Left lung (tissue), 14 donors: ENCODE results near the gene NLRP8. TPM values are rescaled to one million over a fixed set of nuclear protein-coding genes. Genes with fewer than 3 reads are reported as not detected.

ENCODE experiments used
- ATAC-seq: fragments of 200-7000 bp; cut with Tn5 transposase; one replicate; pipeline ENCODE4 v1.9.1; 2020; ENCODE audit warnings: moderate library complexity
- DNase-seq, 4 donors: peaks; one replicate each; pipeline ENCODE4 v3.0.0-alpha.2; 2013 to 2020
- H3K27ac ChIP-seq, 2 donors: fragments of 200-600 bp; sonication (generic) in 1 of 2; one replicate each; pipeline versions ENCODE4 v1.5.0 to v1.8.0; 2020 to 2021
- H3K27me3 ChIP-seq, 2 donors: fragments of 200-600 bp; sonication (generic) in 1 of 2; one replicate each; pipeline versions ENCODE4 v1.5.0 to v1.8.0; 2020 to 2021
- H3K36me3 ChIP-seq, 2 donors: fragments of 200-600 bp; sonication (generic) in 1 of 2; one replicate each; pipeline versions ENCODE4 v1.5.0 to v1.8.0; 2020 to 2021
- H3K4me1 ChIP-seq, 2 donors: fragments of 200-600 bp; one replicate each; pipeline ENCODE4 v1.8.0; 2021
- H3K4me3 ChIP-seq, 2 donors: fragments of 200-600 bp; sonication (generic) in 1 of 2; one replicate each; pipeline versions ENCODE4 v1.5.0 to v1.8.0; 2020 to 2021; ENCODE audit warnings: mild to moderate bottlenecking in 1 of 2
- H3K9me3 ChIP-seq, 2 donors: fragments of 200-600 bp; sonication (generic) in 1 of 2; one replicate each; pipeline versions ENCODE4 v1.5.0 to v1.8.0; 2020 to 2021
- intact Hi-C, 2 donors: fragments of 100-400 bp; cut with DNase I; formaldehyde crosslinking; loops; one replicate each; pipeline versions ENCODE4 v1.11.2 to v1.14.2; 2022
- long read RNA-seq, 12 donors: library from polyadenylated mRNA in 2 of 12; unstranded in 2 of 12; transcript quantifications; one replicate each; pipeline ENCODE4 v2.0.0 and lab custom pipeline, GENCODE V29; 2019 to 2026
- polyA plus RNA-seq, 6 donors: library from polyadenylated mRNA; unstranded; fragments of 120-200 nt; gene quantifications; one replicate each; pipeline ENCODE4 v1.2.1, GENCODE V29; 2013; ENCODE audit not compliant: insufficient read length in 6 of 6
- total RNA-seq, 2 donors: library from RNA; stranded (reverse); fragmentation: NEBNext Ultra II Directional; extraction: Animal tissue kit (Norgen Biotek cat#: 25700); gene quantifications; one replicate each; pipeline ENCODE4 v1.2.1, GENCODE V29; 2021
- TF ChIP-seq, protein P1 (sequence below), 2 donors: fragments of 200-600 bp; sonication (generic) in 1 of 2; IDR thresholded peaks; one replicate each; pipeline versions ENCODE4 v1.5.0 to v1.8.0; 2021; ENCODE audit warnings: antibody characterized with exemption in 2 of 2
- donor health status: DM: no; HTN: yes; CAD: no.
- donor health status: DM: no; HTN: no; CAD: no.

Gene NLRP8
- total RNA-seq (not detected), polyA plus RNA-seq (under 1 TPM in 1 of 6 donors, not detected in 5; 0.04 TPM)
- long read RNA-seq, donor 1, result 0 reads
- long read RNA-seq, donor 2, result 0 reads
- long read RNA-seq, donor 3, result 0 reads
- long read RNA-seq, donor 4, result 0 reads
- long read RNA-seq, donor 5, result 0 reads
- long read RNA-seq, donor 6, result 0 reads
- long read RNA-seq, donor 7, result 0 reads
- long read RNA-seq, donor 8, result 0 reads
- long read RNA-seq, donor 9, result 0 reads
- long read RNA-seq, donor 10, result 0 reads
- long read RNA-seq, donor 11, result 0 reads
- long read RNA-seq, donor 12, result 0 reads

DNA sequence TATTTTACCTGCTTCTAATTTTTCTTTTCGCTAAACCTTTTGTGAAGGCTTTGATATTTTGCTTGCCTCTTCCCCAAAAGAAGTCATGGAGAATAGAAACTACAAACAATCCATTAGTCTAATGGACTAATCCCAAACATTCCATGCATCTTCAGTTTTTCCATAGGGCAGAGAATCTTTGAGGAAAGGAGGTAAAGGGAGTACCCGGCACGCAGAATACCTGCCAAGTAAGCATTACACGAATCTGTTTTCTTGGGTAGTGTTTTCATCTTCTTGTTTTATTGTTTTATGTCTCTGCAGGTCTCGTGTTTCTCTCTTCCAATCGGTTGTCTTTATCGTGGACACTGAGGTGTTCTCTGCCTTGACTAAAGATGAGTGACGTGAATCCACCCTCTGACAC lies at the start of gene NLRP8:
Gene NLRP8 (plus strand): TSS at position 301 of the 400 bp plus-strand sequence.
- ATAC-seq (no peak), DNase-seq (no peak)
- Histone ChIP-seq H3K4me1 (no peaks in the 10 kb centered on the region), H3K27me3 (peaks cover 0 to 5% of the 10 kb centered on the region in 2 donors), H3K27ac (no peak within 1 kb of the TSS), H3K9me3 (peaks cover 0 to 19% of the 10 kb centered on the region in 2 donors), H3K4me3 (no peak within 1 kb of the TSS), H3K36me3 (no peaks in the 10 kb centered on the region)
- intact Hi-C loops, result no loop called here
- TF ChIP-seq, protein P1, sequence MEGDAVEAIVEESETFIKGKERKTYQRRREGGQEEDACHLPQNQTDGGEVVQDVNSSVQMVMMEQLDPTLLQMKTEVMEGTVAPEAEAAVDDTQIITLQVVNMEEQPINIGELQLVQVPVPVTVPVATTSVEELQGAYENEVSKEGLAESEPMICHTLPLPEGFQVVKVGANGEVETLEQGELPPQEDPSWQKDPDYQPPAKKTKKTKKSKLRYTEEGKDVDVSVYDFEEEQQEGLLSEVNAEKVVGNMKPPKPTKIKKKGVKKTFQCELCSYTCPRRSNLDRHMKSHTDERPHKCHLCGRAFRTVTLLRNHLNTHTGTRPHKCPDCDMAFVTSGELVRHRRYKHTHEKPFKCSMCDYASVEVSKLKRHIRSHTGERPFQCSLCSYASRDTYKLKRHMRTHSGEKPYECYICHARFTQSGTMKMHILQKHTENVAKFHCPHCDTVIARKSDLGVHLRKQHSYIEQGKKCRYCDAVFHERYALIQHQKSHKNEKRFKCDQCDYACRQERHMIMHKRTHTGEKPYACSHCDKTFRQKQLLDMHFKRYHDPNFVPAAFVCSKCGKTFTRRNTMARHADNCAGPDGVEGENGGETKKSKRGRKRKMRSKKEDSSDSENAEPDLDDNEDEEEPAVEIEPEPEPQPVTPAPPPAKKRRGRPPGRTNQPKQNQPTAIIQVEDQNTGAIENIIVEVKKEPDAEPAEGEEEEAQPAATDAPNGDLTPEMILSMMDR (IDR thresholded peaks at IDR 0.05), result no peak

DNA sequence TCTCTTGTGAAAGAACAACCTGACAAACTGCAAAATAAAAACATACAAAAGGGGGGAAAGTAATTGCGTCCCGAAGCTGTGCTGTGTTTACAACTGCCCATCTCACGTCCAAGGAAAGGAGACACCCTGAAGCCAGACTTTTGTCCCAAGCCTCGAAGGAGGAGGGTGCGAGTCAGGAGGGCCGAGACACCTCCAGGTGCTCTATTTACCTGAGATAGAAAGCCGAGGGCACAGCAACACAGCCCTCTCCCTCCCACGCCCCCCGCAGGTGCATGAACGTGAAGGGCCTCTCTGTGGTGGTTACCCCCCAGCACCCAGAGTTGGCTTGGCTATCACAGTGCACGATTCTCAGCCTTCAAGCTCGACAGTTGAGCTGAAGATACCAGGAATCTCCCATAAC lies 48.7 kb upstream of the NLRP8 start:
- intact Hi-C loops, result no loop called here
- ATAC-seq (no peak), DNase-seq (no peak)
- TF ChIP-seq, protein P1 (IDR thresholded peaks at IDR 0.05), result no peak
- Histone ChIP-seq H3K36me3 (no peaks in the 10 kb centered on the region), H3K27me3 (peaks cover 0 to 7% of the 10 kb centered on the region in 2 donors), H3K4me1 (no peaks in the 10 kb centered on the region), H3K9me3 (peaks cover 0 to 7% of the 10 kb centered on the region in 2 donors), H3K27ac (no peak overlapping the region), H3K4me3 (no peak overlapping the region)

DNA sequence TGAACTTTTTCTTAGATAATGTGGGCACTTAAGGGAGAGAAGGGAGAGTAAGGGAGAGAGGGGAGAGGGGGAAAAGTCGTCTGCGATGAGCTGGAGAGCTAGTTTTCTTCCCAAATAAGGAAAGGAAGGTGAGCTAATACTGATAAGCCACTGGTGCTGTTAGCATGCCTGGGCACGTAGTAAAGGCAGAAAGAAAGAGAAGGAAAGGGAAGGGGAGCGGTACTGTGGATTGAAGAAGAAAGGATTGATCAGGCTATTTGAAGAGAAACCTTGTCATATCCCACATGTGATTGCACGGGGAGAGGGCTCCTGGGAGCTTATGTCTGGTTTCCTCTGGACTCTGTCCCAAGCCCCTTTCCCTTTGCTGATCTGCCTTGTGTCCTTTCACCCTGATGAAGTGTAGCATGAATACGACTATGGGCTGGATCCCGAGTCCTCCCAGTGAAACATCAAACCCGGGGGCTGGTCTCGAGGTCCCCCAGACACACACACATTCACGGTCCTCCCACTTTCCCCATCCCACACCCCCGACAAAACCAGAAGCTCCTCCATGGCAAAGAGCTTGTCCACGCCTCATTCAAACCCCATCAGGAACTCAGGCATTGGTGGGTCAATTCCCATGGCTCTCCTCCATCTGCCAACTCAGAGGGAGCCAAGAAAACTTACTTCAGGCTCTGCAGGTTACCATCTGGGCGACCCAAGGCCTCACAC lies 46.1 kb upstream of the NLRP8 start:
- Histone ChIP-seq H3K4me1 (no peaks in the 10 kb centered on the region), H3K4me3 (no peak overlapping the region), H3K27me3 (no peaks in the 10 kb centered on the region), H3K36me3 (no peaks in the 10 kb centered on the region), H3K27ac (no peak overlapping the region), H3K9me3 (peaks cover 0 to 3% of the 10 kb centered on the region in 2 donors)
- no peak for ATAC-seq
- TF ChIP-seq, protein P1 (IDR thresholded peaks at IDR 0.05), result no peak
- intact Hi-C loops, result no loop called here
- no peak for DNase-seq

DNA sequence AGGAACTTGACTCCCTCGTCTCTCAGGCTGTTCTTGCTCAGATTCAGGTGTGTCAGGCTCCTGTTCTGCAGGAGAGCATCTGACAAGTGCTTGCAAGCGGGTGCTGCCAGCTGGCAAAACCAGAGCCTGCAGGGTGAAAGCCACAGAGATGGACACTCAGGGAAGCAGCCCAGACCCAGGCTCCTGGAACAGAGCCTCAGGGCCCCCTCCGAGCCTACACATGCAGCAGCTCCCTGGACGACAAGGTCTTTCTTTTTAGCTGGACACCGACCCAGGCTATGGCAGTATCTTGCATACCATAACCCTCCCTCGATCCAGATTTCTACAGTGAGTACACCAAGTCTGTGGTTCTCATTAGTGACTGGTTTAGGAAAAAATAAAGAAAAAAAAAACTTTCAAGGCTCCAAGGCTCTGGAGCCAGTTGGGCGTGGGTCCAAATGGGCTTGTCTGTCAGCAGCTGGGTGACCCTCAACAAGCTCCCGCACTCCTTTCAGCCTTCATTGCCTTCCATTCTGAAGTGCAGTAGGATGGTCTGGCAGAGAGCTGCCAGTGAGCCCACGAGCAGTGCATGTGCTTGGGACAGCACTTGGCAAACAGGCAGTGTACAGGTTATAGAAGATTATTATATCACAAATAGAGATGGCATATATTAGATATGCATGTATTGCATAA lies 45.4 kb upstream of the NLRP8 start:
- Histone ChIP-seq H3K27ac (no peak overlapping the region), H3K4me1 (no peaks in the 10 kb centered on the region), H3K9me3 (peaks cover 0 to 3% of the 10 kb centered on the region in 2 donors), H3K27me3 (no peaks in the 10 kb centered on the region), H3K4me3 (no peak overlapping the region), H3K36me3 (no peaks in the 10 kb centered on the region)
- TF ChIP-seq, protein P1 (IDR thresholded peaks at IDR 0.05), result no peak
- no peak for DNase-seq
- ATAC-seq, result no peak
- intact Hi-C loops, result no loop called here

DNA sequence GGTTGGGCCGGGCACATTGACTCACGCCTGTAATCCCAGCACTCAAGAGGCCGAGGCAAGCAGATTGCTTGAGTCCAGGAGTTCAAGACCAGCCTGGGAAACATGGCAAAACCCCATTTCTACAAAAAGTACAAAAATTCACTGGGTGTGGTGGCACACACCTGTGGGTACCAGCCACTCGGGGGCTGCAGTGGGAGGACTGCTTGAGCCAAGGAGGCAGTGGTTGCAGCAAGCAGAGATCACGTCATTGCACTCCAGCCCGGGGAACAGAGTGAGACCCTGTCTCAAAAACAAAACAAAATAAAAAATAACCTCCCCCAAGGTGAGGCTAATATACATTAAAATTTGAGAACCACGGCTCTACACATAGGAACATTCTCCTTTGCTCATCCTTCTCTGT lies 40.3 kb upstream of the NLRP8 start:
- no peak overlapping the region for H3K4me3 ChIP-seq
- peaks cover 0 to 12% of the 10 kb centered on the region in 2 donors for H3K27me3 ChIP-seq
- no peaks in the 10 kb centered on the region for H3K36me3 ChIP-seq
- DNase-seq (no peak), ATAC-seq (no peak)
- TF ChIP-seq, protein P1 (IDR thresholded peaks at IDR 0.05), result no peak
- H3K9me3 ChIP-seq, result peaks cover 0 to 21% of the 10 kb centered on the region in 2 donors
- intact Hi-C loops, result no loop called here
- H3K27ac ChIP-seq, result no peak overlapping the region
- no peaks in the 10 kb centered on the region for H3K4me1 ChIP-seq
